HG02885 (cell line): ENCODE data around the gene SELENOT.

Experiments
- ATAC-seq: cut with Tn5 transposase; IDR thresholded peaks from one replicate; pipeline ENCODE4 v1.9.1; 2021; ENCODE audit warnings: mild to moderate bottlenecking; ENCODE audit not compliant: unreplicated experiment, poor library complexity

The SELENOT gene

DNA sequence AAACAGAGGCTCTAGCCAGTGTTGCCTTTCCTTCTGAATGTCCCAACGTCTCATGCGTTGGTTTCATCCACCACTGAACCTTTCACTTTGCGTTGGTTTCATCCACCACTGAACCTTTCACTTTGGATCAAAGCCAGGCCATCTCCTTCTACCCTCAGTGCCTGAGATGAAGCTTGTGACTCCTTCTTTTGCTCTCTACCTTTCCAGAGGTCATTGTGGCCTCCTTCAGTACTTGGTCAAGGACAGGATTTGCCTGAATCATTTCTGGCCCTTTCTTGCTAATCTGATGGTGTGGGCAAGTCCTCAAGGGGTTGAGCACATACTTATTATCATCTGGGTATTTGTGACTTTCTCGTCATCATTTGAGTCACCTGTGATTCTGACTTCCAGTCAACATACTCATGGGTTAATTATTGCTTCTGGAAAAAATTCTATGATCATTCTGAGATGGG lies 50.0 kb downstream of the SELENOT start:
- peak; percentile 82 for ATAC-seq

- no peak for ATAC-seq
Measured at GRCh38 chr3:150656316-150656715, 53.2 kb downstream of the SELENOT start.

- ATAC-seq, result no peak
Measured at GRCh38 chr3:150662410-150663200, 59.5 kb downstream of the SELENOT start.

DNA sequence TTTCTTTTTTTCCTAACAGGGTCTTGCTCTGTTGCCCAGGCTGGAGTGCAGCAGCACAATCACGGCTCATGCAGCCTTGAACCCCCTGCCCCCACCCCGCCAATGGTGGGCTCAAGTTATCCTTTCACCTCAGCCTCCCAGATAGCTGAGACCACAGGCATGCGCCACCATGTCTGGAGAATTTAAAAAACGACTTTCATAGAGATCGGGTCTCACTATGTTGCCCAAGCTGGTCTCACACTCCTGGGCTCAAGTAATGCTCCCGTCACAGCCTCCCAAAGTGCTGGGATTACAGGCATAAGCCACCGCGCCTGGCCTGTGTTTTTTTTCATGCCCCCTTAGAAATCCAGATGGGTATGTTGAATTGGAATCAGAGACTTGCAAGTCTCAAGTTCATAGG lies 60.3 kb downstream of the SELENOT start:
- no peak for ATAC-seq

DNA sequence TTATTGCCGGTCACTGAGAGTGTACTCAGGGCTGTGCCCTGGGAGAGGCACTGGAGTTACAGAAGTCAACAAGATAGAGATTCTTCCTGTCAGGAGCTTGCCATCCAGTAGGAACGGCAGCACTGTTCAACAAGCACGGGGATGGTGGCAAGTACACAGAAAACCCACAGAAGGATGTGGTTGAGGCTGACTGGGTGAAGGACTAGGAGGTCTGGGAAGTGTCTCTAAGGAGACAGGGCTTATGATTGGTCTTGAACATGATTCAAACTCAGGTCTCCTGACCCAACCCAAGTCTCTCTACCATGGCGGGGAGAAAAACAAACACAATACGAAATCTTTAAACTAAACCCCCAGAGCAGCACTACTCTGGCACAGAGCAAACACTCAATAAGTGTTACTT lies 63.0 kb downstream of the SELENOT start:
- no peak for ATAC-seq

GRCh38 chr3:150673966-150674365 lies 70.8 kb downstream of the SELENOT start:
- ATAC-seq, result no peak

- no peak for ATAC-seq
Measured at GRCh38 chr3:150675587-150675986, 72.5 kb downstream of the SELENOT start.
